Osteocyte (in vitro differentiated cells): Measurements from ENCODE around the gene CRADD. TPM values are rescaled to one million over a fixed set of nuclear protein-coding genes. Genes with fewer than 3 reads are reported as not detected.
"Not testable (repeated sequence)": the region's sequence is repeated elsewhere in the genome, so short reads cannot be mapped to it uniquely, and the experiment has no call there.

Experiments
- DNase-seq: peaks from one replicate; pipeline ENCODE4 v3.0.0; 2021; ENCODE audit warnings: mixed read lengths; ENCODE audit not compliant: unreplicated experiment; ENCODE audit errors: extremely low spot score
- H3K27ac Mint-ChIP-seq: one replicate; pipeline ENCODE4 v1.8.0; 2021; ENCODE audit warnings: mild to moderate bottlenecking, mixed read lengths; ENCODE audit not compliant: unreplicated experiment
- H3K27me3 Mint-ChIP-seq: one replicate; pipeline ENCODE4 v1.8.0; 2021; ENCODE audit warnings: mixed read lengths; ENCODE audit not compliant: unreplicated experiment
- H3K36me3 Mint-ChIP-seq: one replicate; pipeline ENCODE4 v1.8.0; 2021; ENCODE audit warnings: mixed read lengths; ENCODE audit not compliant: unreplicated experiment
- H3K4me1 Mint-ChIP-seq: one replicate; pipeline ENCODE4 v1.8.0; 2021; ENCODE audit warnings: mixed read lengths; ENCODE audit not compliant: unreplicated experiment
- H3K4me3 Mint-ChIP-seq: one replicate; pipeline ENCODE4 v1.8.0; 2021; ENCODE audit warnings: mild to moderate bottlenecking, moderate library complexity, mixed read lengths; ENCODE audit not compliant: unreplicated experiment
- H3K9me3 Mint-ChIP-seq: one replicate; pipeline ENCODE4 v1.8.0; 2021; ENCODE audit warnings: mixed read lengths; ENCODE audit not compliant: unreplicated experiment
- total RNA-seq: library from RNA; stranded (reverse); gene quantifications from 2 replicates; pipeline ENCODE4 v1.2.1, GENCODE V29; 2021
- TF ChIP-seq, protein P1 (sequence below): fragments of 200-600 bp; sonication (generic); IDR thresholded peaks from 2 replicates; pipeline ENCODE4 v1.5.0; 2021; ENCODE audit warnings: antibody characterized with exemption, mild to moderate bottlenecking, moderate library complexity

The CRADD gene
- total RNA-seq, 1 donor from 2014 or later, result 13.8 TPM

- Mint-ChIP-seq H3K36me3 (peaks cover 9% of the 10 kb centered on the region), H3K4me3 (no peak overlapping the region), H3K27ac (no peak overlapping the region), H3K27me3 (no peaks in the 10 kb centered on the region), H3K4me1 (peaks cover 14% of the 10 kb centered on the region), H3K9me3 (peaks cover 22% of the 10 kb centered on the region)
- TF ChIP-seq, protein P1, sequence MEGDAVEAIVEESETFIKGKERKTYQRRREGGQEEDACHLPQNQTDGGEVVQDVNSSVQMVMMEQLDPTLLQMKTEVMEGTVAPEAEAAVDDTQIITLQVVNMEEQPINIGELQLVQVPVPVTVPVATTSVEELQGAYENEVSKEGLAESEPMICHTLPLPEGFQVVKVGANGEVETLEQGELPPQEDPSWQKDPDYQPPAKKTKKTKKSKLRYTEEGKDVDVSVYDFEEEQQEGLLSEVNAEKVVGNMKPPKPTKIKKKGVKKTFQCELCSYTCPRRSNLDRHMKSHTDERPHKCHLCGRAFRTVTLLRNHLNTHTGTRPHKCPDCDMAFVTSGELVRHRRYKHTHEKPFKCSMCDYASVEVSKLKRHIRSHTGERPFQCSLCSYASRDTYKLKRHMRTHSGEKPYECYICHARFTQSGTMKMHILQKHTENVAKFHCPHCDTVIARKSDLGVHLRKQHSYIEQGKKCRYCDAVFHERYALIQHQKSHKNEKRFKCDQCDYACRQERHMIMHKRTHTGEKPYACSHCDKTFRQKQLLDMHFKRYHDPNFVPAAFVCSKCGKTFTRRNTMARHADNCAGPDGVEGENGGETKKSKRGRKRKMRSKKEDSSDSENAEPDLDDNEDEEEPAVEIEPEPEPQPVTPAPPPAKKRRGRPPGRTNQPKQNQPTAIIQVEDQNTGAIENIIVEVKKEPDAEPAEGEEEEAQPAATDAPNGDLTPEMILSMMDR, result no peak
- DNase-seq, result no peak
These were observed 30.7 kb downstream of the CRADD start for GRCh38 chr12:93707836-93708235.

GRCh38 chr12:93708952-93709351, 31.8 kb downstream of the CRADD start:
- TF ChIP-seq, protein P1, result no peak
- Mint-ChIP-seq H3K36me3 (peaks cover 9% of the 10 kb centered on the region), H3K27me3 (no peaks in the 10 kb centered on the region), H3K9me3 (peaks cover 22% of the 10 kb centered on the region), H3K27ac (no peak overlapping the region), H3K4me1 (peaks cover 14% of the 10 kb centered on the region), H3K4me3 (no peak overlapping the region)
- no peak for DNase-seq

DNA sequence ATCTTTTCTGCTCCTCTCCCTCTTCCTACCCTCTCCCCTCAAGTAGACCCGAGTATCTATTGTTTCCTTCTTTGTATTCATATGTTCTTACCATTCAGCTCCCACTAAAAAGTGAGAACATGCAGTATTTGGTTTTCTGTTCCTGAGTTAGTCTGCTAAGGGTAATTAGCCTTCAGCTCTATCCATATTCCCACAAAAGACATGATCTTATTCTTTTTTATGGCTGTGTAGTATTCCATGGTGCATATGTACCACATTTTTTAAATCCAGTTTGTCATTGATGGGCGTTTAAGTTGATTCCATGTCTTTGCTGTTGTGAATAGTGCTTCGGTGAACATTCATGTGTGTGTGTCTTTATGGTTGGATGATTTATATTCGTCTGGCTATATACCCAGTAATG, 32.2 kb downstream of the CRADD start:
- Mint-ChIP-seq H3K9me3 (peaks cover 22% of the 10 kb centered on the region), H3K4me1 (peaks cover 14% of the 10 kb centered on the region), H3K27ac (no peak overlapping the region), H3K27me3 (no peaks in the 10 kb centered on the region), H3K36me3 (peaks cover 9% of the 10 kb centered on the region), H3K4me3 (no peak overlapping the region)
- TF ChIP-seq, protein P1, result no peak
- no peak for DNase-seq

DNA sequence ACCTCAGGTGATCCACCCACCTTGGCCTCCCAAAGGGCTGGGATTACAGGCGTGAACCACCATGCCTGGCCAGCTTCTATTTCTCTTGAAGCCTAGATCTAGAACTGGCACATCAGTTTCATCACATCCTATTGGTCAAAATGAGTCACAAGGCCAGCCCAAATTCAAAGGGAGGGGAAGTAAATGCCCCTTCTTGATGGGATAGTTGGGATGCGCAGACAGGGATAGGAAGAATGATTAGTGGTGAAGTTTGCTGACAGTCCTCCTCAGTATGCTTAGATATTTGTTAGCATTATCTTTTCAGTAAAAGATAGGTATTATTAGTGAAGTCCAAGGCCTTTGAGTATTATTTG, 33.4 kb downstream of the CRADD start:
- no peak overlapping the region for H3K4me3 Mint-ChIP-seq
- no peak for DNase-seq
- H3K9me3 Mint-ChIP-seq, result peaks cover 22% of the 10 kb centered on the region
- H3K27ac Mint-ChIP-seq, result no peak overlapping the region
- peaks cover 13% of the 10 kb centered on the region for H3K4me1 Mint-ChIP-seq
- H3K27me3 Mint-ChIP-seq, result no peaks in the 10 kb centered on the region
- H3K36me3 Mint-ChIP-seq, result peaks cover 9% of the 10 kb centered on the region
- TF ChIP-seq, protein P1, result no peak

DNA sequence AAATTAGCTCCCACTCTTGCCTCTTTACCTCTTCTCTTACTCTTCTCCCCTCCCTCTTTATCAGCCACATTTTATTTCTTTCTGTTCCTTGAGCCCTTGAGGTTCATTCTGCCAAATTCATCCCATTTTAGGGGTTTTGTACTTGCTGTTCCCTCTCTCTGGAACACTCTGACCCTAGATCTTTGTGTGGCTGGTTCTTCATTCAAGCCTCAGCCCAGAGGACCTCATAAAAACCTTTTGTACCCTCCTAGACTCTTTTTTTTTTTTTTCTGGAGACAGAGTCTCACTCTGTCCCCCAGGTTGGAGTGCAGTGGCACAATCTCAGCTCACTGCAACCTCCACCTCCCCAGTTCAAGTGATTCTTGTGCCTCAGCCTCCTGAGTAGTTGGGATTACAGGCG, 34.3 kb downstream of the CRADD start:
- peaks cover 22% of the 10 kb centered on the region for H3K9me3 Mint-ChIP-seq
- H3K27me3 Mint-ChIP-seq, H3K4me3 Mint-ChIP-seq: not testable (repeated sequence)

DNA sequence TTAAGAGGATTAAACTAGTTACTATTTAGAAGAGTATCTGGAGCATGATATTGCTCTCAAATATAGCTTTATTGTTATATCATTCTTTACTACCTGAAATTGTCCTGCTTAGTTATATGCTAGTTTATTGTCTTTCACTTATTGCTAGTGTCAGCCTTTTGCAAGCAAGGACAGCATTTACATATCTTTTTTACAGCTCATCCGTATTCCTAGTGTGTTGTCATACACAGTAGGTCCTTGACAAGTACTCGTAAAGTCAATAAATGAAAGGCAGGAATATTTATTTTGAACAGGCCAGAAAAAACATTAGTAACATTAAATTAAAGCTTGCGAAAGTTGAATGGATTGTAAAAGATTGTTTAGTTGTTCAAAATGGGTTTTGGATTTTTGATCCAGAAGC, 35.0 kb downstream of the CRADD start:
- TF ChIP-seq, protein P1, result no peak
- Mint-ChIP-seq H3K4me3 (no peak overlapping the region), H3K4me1 (no peaks in the 10 kb centered on the region), H3K9me3 (peaks cover 22% of the 10 kb centered on the region), H3K36me3 (peaks cover 9% of the 10 kb centered on the region), H3K27ac (no peak overlapping the region), H3K27me3 (no peaks in the 10 kb centered on the region)
- no peak for DNase-seq

More for the DNA sequence above, 34.3 kb downstream of the CRADD start:
- not testable (repeated sequence) for H3K27ac Mint-ChIP-seq, H3K36me3 Mint-ChIP-seq, DNase-seq, H3K4me1 Mint-ChIP-seq
